ENCODE measurements around the gene TNFAIP6. TPM values are rescaled to one million over a fixed set of nuclear protein-coding genes. Genes with fewer than 3 reads are reported as not detected.

TNFAIP6 gene
- total RNA-seq, 1 donor from 2014 or later: not detected

- TF ChIP-seq CTCF (IDR thresholded peaks at IDR 0.05; ENCODE audit: unreplicated experiment): no peak
- DNase-seq (ENCODE audit: low spot score): no peak
- Mint-ChIP-seq H3K27me3 (ENCODE audit: unreplicated experiment) (no peaks in the 10 kb centered on the region), H3K4me3 (ENCODE audit: unreplicated experiment) (no peak overlapping the region), H3K36me3 (ENCODE audit: low read depth, unreplicated experiment) (no peaks in the 10 kb centered on the region), H3K4me1 (ENCODE audit: unreplicated experiment) (no peaks in the 10 kb centered on the region), H3K27ac (ENCODE audit: unreplicated experiment) (no peak overlapping the region), H3K9me3 (ENCODE audit: unreplicated experiment) (no peaks in the 10 kb centered on the region)
These were observed 37.1 kb downstream of the TNFAIP6 start for GRCh38 chr2:151394509-151394908.

GRCh38 chr2:151395509-151396374 lies 38.4 kb downstream of the TNFAIP6 start:
- Mint-ChIP-seq H3K27ac (ENCODE audit: unreplicated experiment) (no peak overlapping the region), H3K4me3 (ENCODE audit: unreplicated experiment) (no peak overlapping the region), H3K27me3 (ENCODE audit: unreplicated experiment) (no peaks in the 10 kb centered on the region), H3K9me3 (ENCODE audit: unreplicated experiment) (no peaks in the 10 kb centered on the region), H3K36me3 (ENCODE audit: low read depth, unreplicated experiment) (no peaks in the 10 kb centered on the region), H3K4me1 (ENCODE audit: unreplicated experiment) (no peaks in the 10 kb centered on the region)
- no peak for DNase-seq (ENCODE audit: low spot score)
- TF ChIP-seq CTCF (IDR thresholded peaks at IDR 0.05; ENCODE audit: unreplicated experiment): no peak

- no peaks in the 10 kb centered on the region for H3K27me3 Mint-ChIP-seq (ENCODE audit: unreplicated experiment)
- no peaks in the 10 kb centered on the region for H3K36me3 Mint-ChIP-seq (ENCODE audit: low read depth, unreplicated experiment)
- H3K9me3 Mint-ChIP-seq (ENCODE audit: unreplicated experiment): no peaks in the 10 kb centered on the region
- no peaks in the 10 kb centered on the region for H3K4me1 Mint-ChIP-seq (ENCODE audit: unreplicated experiment)
- DNase-seq (ENCODE audit: low spot score): no peak
- H3K4me3 Mint-ChIP-seq (ENCODE audit: unreplicated experiment): no peak overlapping the region
- H3K27ac Mint-ChIP-seq (ENCODE audit: unreplicated experiment): no peak overlapping the region
- no peak for TF ChIP-seq CTCF (IDR thresholded peaks at IDR 0.05; ENCODE audit: unreplicated experiment)
These were observed 42.6 kb downstream of the TNFAIP6 start for GRCh38 chr2:151399981-151400380.

GRCh38 chr2:151401149-151401548 lies 43.8 kb downstream of the TNFAIP6 start:
- no peaks in the 10 kb centered on the region for H3K27me3 Mint-ChIP-seq (ENCODE audit: unreplicated experiment)

More at GRCh38 chr2:151401149-151401548, 43.8 kb downstream of the TNFAIP6 start:
- no peaks in the 10 kb centered on the region for H3K4me1 Mint-ChIP-seq (ENCODE audit: unreplicated experiment)
- TF ChIP-seq CTCF (IDR thresholded peaks at IDR 0.05; ENCODE audit: unreplicated experiment): no peak
- no peak overlapping the region for H3K27ac Mint-ChIP-seq (ENCODE audit: unreplicated experiment)
- no peaks in the 10 kb centered on the region for H3K36me3 Mint-ChIP-seq (ENCODE audit: low read depth, unreplicated experiment)
- H3K4me3 Mint-ChIP-seq (ENCODE audit: unreplicated experiment): no peak overlapping the region
- DNase-seq (ENCODE audit: low spot score): no peak
- H3K9me3 Mint-ChIP-seq (ENCODE audit: unreplicated experiment): no peaks in the 10 kb centered on the region
